Fibroblast of gingiva (primary cell): Measurements from ENCODE around the gene NFKB1.

ENCODE experiments used
- DNase-seq: peaks from one replicate; pipeline ENCODE4 v3.0.0-alpha.2; 2011; ENCODE audit warnings: low read depth

Gene NFKB1

GRCh38 chr4:102500352-102500695 lies 835 bp upstream of the NFKB1 start:
- peak; percentile 13 for DNase-seq

GRCh38 chr4:102501447-102501696 lies 213 bp downstream of the NFKB1 start:
- no peak for DNase-seq

DNA sequence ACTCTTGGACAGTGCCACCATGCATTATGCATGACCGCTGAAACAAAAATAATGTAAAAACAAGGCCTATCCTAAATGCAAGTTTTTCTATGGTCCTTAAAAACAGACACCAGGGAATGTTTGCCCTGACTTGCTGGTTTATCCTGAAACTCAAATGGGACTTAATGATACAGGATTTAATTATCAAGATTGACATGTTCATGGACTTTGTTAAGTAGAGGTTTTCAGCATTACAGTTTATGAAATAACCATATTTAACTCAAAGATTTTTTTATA lies 1.3 kb downstream of the NFKB1 start:
- DNase-seq: no peak

DNA sequence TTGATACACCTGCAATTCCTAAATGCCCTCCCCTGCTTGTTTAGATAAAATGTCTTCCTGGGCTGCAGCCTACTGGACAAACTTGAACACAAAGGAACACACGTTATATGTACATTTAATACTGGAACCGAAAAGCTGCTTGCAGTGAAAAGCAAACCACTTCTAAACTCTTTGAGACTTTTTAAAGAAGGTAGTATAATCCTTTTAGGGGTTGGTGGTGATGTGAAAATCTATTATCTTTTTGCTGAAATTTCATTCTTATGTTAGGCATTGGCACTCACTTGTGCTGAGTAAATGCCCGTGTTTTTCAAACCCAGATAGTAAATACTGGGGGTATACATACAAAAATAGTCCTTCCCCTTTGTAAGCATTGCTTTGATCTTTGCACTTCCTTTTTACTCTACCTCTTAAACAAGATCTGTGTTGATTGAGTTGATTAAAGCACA lies 2.2 kb downstream of the NFKB1 start:
- DNase-seq: no peak

- no peak for DNase-seq
These were observed 3.0 kb downstream of the NFKB1 start for GRCh38 chr4:102503831-102504786.

GRCh38 chr4:102504941-102505340 lies 3.8 kb downstream of the NFKB1 start:
- DNase-seq: no peak

DNA sequence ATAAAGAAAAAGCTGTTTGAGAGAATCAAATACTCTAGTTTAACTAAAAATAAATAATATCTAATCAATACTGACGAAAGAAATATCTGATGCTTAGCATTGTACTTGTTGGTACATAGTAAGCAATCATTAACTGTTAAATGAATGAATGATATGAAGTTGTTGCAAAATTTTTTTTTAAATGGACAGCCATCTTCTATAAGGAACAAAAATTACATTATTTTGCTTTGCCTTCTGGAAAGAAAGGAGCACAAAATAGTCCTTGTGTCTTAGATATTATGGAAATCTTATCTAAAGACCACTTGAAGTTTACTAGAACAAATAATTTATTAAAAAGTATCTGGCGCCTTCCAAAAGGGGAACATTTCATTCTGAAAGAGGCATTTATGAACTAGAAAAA lies 4.5 kb downstream of the NFKB1 start:
- DNase-seq: no peak

- no peak for DNase-seq
These were observed 5.4 kb downstream of the NFKB1 start for GRCh38 chr4:102506523-102506922.

GRCh38 chr4:102511830-102512605 lies 10.9 kb downstream of the NFKB1 start:
- no peak for DNase-seq

- DNase-seq: no peak
These were observed 13.3 kb downstream of the NFKB1 start for GRCh38 chr4:102514298-102514964.

- no peak for DNase-seq
These were observed 16.6 kb downstream of the NFKB1 start for GRCh38 chr4:102517753-102518152.

DNA sequence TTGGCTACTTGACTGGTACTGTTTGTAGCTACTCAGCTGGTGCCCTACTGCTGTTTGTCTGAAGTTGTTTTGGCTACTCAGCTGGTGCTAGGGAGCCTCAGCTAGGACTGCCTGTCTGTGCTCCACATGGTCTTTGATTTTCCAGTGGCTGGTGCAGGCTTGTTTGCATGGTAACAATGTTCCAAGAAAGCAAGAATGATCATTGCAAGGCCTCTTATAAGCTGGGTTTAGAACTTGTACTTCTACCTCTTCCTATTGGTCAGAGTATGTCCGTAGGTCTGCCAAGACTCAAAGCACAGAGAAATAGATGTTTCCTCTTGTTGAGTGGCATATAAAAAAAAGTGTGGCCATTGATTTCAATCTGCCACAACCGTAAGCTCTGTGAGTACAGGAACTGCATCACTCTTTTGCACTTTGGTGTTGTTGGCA lies 17.6 kb downstream of the NFKB1 start:
- DNase-seq: no peak

DNA sequence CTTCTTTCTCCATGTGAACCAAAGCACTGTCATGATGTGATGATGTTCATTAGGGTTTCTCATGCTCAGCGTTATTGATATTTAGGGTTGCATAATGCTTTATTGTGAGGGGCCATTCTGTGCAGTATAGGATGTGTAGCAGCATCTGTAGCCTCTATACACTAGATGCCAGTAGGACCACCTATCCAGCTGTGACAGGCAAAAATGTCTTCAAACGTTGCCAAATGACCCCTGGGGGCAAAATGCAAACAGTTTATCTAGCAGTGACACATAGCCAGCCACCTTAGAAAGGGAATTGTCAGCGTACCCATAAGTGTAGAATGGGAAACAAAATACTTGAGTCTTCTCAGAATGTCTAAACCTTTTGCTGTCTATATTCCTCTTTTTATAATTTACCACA lies 18.8 kb downstream of the NFKB1 start:
- DNase-seq: no peak

GRCh38 chr4:102521570-102521969 lies 20.4 kb downstream of the NFKB1 start:
- DNase-seq: no peak

GRCh38 chr4:102522031-102522440 lies 20.9 kb downstream of the NFKB1 start:
- DNase-seq: no peak

GRCh38 chr4:102524691-102525090 lies 23.5 kb downstream of the NFKB1 start:
- DNase-seq: no peak

DNA sequence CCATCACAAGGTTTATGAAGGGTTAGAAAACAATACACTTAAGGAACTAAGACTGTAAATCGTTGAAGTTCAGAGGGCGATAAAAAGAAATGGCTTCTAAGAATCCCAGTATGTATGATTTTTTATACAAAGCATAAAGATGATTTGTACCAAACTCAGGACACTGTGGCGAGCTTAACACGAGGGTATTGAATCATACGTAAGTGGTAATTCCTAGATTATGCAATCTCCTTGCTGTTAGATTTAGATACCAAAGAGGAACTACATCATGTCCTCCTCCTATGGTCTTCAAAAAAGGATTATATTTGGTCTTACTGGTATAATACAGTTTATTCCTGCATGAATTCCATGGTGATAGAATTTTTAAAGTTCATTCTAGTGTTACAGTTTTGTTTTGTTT lies 23.9 kb downstream of the NFKB1 start:
- DNase-seq: no peak

GRCh38 chr4:102525504-102525903 lies 24.3 kb downstream of the NFKB1 start:
- DNase-seq: no peak

DNA sequence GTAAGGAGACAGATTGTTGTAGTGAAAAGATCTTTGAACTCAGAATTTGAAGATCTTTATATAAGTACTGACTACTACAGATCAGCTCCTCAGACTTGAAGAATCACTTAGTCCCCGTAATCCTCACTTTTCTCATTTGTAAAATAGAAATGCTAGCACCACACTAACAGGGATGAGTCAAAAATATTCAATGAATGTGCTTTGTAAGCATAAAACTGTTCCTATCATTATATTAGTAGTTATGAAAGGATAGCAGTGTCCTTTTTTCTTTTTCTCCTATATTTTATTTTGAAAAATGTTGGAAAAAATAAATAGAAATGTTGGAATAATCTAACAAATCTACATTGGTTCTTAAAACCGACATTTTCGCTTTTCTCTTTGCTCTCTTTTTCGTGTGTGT lies 25.4 kb downstream of the NFKB1 start:
- DNase-seq: no peak

- DNase-seq: peak; percentile 50
These were observed 26.6 kb downstream of the NFKB1 start for GRCh38 chr4:102527695-102528283.

DNA sequence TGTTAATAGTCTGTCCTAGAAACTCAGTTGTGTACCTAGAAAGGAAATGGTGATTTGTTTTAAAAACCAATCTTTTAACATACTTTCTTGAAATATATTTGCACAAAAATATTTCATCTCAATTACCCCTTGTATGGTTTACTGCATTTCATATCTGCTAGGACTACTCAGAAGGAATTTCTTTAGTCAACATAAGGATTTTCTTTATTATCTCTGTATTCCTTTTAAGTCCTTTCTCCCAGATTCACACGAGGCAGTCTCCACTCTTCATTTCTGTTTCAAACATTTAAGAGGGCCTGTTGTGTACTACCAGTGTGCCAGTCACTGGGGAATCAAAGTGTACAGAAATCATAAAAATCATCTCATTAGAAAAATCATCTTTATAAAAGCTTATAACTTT lies 28.8 kb downstream of the NFKB1 start:
- DNase-seq: no peak

- no peak for DNase-seq
These were observed 29.8 kb downstream of the NFKB1 start for GRCh38 chr4:102530986-102531385.

DNA sequence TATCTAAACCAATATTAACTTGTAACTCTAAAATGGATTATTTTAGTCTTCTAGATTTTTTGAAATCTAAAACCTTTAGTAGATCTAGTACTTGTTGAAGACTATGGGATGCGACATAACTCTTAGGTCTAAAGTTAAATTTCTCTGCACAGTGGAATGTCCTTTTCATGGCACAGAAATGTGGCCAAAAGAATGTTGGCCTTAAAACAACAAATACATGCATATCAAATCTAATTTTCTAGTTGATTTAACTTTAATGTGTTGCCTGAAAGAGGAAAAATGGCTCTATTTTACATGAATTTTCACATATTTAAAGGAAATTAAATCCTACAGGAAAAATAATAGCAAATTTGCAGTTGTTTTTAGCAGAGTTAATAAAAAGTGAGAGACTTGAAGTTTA lies 30.3 kb downstream of the NFKB1 start:
- peak; percentile 8 for DNase-seq
